Upper lobe of right lung (tissue), 1 donor: ENCODE measurements around the gene NUBP2. TPM values are rescaled to one million over a fixed set of nuclear protein-coding genes. Genes with fewer than 3 reads are reported as not detected.

Experiments
- ATAC-seq: fragments of 200-7000 bp; cut with Tn5 transposase; one replicate; pipeline ENCODE4 v1.9.1; 2020; ENCODE audit warnings: mild to moderate bottlenecking, moderate library complexity
- DNase-seq: peaks from one replicate; pipeline ENCODE4 v3.0.0-alpha.2; 2020
- H3K27ac ChIP-seq: fragments of 200-600 bp; one replicate; pipeline ENCODE4 v1.8.0; 2022
- H3K27me3 ChIP-seq: fragments of 200-600 bp; one replicate; pipeline ENCODE4 v1.8.0; 2022; ENCODE audit warnings: mild to moderate bottlenecking
- H3K36me3 ChIP-seq: fragments of 200-600 bp; one replicate; pipeline ENCODE4 v1.8.0; 2022
- H3K4me1 ChIP-seq: fragments of 200-600 bp; one replicate; pipeline ENCODE4 v1.8.0; 2022
- H3K4me3 ChIP-seq: fragments of 200-600 bp; one replicate; pipeline ENCODE4 v1.8.0; 2022; ENCODE audit warnings: mild to moderate bottlenecking
- H3K9me3 ChIP-seq: fragments of 200-600 bp; one replicate; pipeline ENCODE4 v1.8.0; 2022
- CTCF ChIP-seq: fragments of 200-600 bp; IDR thresholded peaks from one replicate; pipeline ENCODE4 v1.8.0; 2022; ENCODE audit warnings: antibody characterized with exemption
- intact Hi-C: fragments of 100-400 bp; cut with DNase I; formaldehyde crosslinking; loops from one replicate; pipeline ENCODE4 v1.11.0; 2022
- total RNA-seq: library from RNA; stranded (reverse); fragmentation: NEBNext Ultra II Directional; extraction: Animal tissue kit (Norgen Biotek cat#: 25700); gene quantifications from one replicate; pipeline ENCODE4 v1.2.1, GENCODE V29; 2021
- donor health status: DM: no; HTN: yes; CAD: no; lungs with severe emphysema.

NUBP2 gene
- total RNA-seq, 1 donor from 2014 or later = 38.9 TPM

- Histone ChIP-seq H3K27ac (peak within 1 kb of the TSS; percentile 93), H3K27me3 (no peaks in the 10 kb centered on the region), H3K36me3 (peaks cover 19% of the 10 kb centered on the region), H3K4me3 (peak within 1 kb of the TSS; percentile 90), H3K9me3 (no peaks in the 10 kb centered on the region), H3K4me1 (peaks cover 29% of the 10 kb centered on the region)
- ATAC-seq = peak; percentile 83
- peak; percentile 92 for DNase-seq
- peak; percentile 76 for TF ChIP-seq CTCF
- intact Hi-C loops = no loop called here
Measured at GRCh38 chr16:1772908-1773702, 9.7 kb upstream of the NUBP2 start, which contains the start of gene MRPS34. Gene MRPS34, minus strand, starts transcription at chr16:1773134. Its CDS starts 15 bp downstream, at chr16:1773119.

DNA sequence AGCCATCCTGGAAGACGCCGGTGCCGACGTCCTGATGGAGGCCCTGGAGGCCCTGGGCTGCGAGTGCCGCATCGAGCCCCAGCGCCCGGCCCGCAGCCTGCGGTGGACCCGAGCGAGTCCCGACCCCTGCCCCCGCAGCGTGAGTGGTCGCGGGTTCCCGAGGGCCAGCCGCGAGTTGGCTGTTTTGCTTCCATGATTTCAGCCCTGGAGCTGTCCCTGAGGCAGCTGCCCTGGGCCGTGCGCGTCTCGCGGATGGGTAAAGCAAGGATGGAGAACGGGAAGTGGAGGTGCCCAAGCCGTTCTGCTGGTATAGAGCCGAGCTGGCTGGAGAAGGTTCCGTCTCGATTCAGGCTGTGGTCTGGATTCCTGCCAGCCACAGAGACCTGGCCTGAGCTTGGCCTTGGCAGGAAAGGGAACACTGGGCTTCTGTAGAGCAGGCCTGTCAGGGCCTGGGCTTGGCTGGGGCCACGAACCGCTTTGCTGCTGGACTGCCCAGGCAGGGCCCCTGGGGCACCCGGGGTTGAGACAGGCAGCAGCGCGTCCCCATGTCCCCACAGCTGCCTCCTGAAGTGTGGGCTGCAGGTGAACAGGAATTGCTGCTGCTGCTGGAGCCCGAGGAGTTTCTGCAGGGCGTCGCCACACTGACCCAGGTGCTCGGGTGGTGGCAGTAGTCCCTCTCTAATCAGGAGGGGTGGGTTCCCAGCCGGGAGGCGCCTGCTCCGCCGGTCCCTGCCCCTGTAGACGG is 8.9 kb upstream of the NUBP2 start:
- intact Hi-C loops = no loop called here
- H3K4me3 ChIP-seq = peak overlapping the region; percentile 90
- H3K27me3 ChIP-seq = no peaks in the 10 kb centered on the region
- H3K36me3 ChIP-seq = peaks cover 22% of the 10 kb centered on the region
- H3K9me3 ChIP-seq = no peaks in the 10 kb centered on the region
- DNase-seq = no peak
- ATAC-seq = no peak
- H3K27ac ChIP-seq = peak overlapping the region; percentile 93
- peaks cover 29% of the 10 kb centered on the region for H3K4me1 ChIP-seq
- TF ChIP-seq CTCF = no peak

GRCh38 chr16:1774448-1774780 is 8.3 kb upstream of the NUBP2 start:
- Histone ChIP-seq H3K36me3 (peaks cover 24% of the 10 kb centered on the region), H3K4me3 (peak overlapping the region; percentile 90), H3K27me3 (no peaks in the 10 kb centered on the region), H3K9me3 (no peaks in the 10 kb centered on the region), H3K27ac (no peak overlapping the region), H3K4me1 (peaks cover 29% of the 10 kb centered on the region)
- intact Hi-C loops = no loop called here
- TF ChIP-seq CTCF = no peak
- ATAC-seq = no peak
- no peak for DNase-seq

- DNase-seq = no peak
- ATAC-seq = no peak
- H3K27me3 ChIP-seq = no peaks in the 10 kb centered on the region
- TF ChIP-seq CTCF = no peak
- H3K4me3 ChIP-seq = no peak overlapping the region
- intact Hi-C loops = no loop called here
- H3K36me3 ChIP-seq = peaks cover 31% of the 10 kb centered on the region
- H3K9me3 ChIP-seq = no peaks in the 10 kb centered on the region
- no peak overlapping the region for H3K27ac ChIP-seq
- peaks cover 25% of the 10 kb centered on the region for H3K4me1 ChIP-seq
Measured at GRCh38 chr16:1775006-1775845, 7.5 kb upstream of the NUBP2 start.

DNA sequence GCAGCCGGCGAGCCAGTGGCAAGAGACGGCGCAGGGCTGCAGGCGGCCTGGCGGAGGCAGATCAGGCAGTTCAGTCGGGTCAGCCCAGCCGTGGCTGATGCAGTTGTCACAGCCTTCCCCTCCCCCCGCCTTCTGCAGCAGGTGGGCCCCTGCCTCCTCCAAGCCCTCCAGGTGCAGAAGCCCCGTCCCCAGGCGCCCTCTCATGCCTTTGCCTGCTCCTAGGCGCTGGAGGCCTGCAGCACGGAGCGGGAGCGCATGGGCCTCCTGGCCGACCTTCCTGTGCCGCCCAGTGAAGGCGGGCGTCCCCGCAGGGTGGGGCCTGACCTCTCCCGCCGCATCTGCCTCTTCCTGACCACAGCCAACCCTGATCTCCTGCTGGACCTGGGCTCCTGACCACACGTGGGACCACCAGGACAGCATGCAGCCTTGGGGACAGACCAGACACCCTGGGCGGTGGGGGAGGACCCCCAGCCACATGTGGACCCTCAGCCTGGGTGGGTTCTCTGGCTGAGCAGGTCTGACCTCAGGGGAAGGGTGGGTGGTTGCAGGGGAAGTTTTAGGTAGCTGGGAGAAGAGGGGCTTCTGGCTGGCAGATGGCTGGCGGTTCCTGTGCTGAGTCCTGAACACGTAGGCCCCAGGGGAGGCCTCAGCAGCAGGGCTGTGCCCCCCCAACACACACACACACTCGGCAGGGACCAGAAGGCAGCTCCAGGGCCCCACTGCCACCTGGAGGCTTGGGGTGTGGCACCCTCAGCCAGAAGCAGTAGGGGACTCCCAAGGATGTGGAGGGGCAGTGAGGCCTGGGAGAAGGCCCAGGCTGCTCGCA is 6.7 kb upstream of the NUBP2 start:
- ATAC-seq = no peak
- DNase-seq = no peak
- H3K4me1 ChIP-seq = peaks cover 22% of the 10 kb centered on the region
- H3K27ac ChIP-seq = no peak overlapping the region
- intact Hi-C loops = no loop called here
- H3K27me3 ChIP-seq = no peaks in the 10 kb centered on the region
- no peaks in the 10 kb centered on the region for H3K9me3 ChIP-seq
- no peak overlapping the region for H3K4me3 ChIP-seq
- no peak for TF ChIP-seq CTCF
- H3K36me3 ChIP-seq = peaks cover 32% of the 10 kb centered on the region
